ENCODE results near the gene DKK1.

DNA sequence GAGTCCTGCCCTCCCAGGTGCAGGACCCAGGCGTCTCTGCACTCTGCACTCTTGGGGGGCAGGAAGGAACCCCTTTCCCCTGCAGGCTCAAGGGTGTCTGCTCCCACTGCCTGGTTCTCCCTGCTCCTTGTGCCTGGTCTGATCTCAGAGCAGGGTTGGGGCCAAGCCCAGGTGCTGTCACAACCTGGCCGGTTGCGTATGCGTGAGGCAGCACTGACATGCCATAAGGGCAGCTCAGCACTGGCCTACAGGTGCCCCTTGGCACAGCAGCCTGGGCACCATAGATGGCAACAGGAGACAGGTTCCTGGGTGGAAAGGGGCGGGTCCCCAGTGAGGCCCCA, 33.2 kb downstream of the DKK1 start:
- TF ChIP-seq, protein P1, sequence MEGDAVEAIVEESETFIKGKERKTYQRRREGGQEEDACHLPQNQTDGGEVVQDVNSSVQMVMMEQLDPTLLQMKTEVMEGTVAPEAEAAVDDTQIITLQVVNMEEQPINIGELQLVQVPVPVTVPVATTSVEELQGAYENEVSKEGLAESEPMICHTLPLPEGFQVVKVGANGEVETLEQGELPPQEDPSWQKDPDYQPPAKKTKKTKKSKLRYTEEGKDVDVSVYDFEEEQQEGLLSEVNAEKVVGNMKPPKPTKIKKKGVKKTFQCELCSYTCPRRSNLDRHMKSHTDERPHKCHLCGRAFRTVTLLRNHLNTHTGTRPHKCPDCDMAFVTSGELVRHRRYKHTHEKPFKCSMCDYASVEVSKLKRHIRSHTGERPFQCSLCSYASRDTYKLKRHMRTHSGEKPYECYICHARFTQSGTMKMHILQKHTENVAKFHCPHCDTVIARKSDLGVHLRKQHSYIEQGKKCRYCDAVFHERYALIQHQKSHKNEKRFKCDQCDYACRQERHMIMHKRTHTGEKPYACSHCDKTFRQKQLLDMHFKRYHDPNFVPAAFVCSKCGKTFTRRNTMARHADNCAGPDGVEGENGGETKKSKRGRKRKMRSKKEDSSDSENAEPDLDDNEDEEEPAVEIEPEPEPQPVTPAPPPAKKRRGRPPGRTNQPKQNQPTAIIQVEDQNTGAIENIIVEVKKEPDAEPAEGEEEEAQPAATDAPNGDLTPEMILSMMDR (conservative IDR thresholded peaks at IDR 0.05 in 1 of 2, IDR thresholded peaks at IDR 0.05 in 1 of 2; ENCODE audit: extremely low read depth in 1 of 2, insufficient read depth in 1 of 2, low read depth in 1 of 2, low read length in 2 of 2) = no peak
- TF ChIP-seq EZH2 (IDR thresholded peaks at IDR 0.05; ENCODE audit: borderline replicate concordance, low read length) = no peak

Measured in mammary epithelial cell (primary cell).